G401 (cell line): ENCODE data around the gene C3orf20. TPM values are rescaled to one million over a fixed set of nuclear protein-coding genes. Genes with fewer than 3 reads are reported as not detected.

Experiments used
- DNase-seq: peaks from one replicate; pipeline ENCODE4 v3.0.0-alpha.2; 2015; ENCODE audit warnings: low spot score
- in situ Hi-C: cut with HindIII; loops from 2 replicates; pipeline ENCODE4 v1.10.0; 2016; ENCODE audit warnings: low sequenced_read_pairs, mixed read lengths
- total RNA-seq: library from RNA; depleted of rRNA; stranded (reverse); fragments of >200 nt; shearing (Covaris generic); gene quantifications from 2 replicates; pipeline ENCODE4 v1.2.3, GENCODE V29; 2014

C3orf20 gene
- total RNA-seq, 1 experiment from 2014 or later = not detected

DNA sequence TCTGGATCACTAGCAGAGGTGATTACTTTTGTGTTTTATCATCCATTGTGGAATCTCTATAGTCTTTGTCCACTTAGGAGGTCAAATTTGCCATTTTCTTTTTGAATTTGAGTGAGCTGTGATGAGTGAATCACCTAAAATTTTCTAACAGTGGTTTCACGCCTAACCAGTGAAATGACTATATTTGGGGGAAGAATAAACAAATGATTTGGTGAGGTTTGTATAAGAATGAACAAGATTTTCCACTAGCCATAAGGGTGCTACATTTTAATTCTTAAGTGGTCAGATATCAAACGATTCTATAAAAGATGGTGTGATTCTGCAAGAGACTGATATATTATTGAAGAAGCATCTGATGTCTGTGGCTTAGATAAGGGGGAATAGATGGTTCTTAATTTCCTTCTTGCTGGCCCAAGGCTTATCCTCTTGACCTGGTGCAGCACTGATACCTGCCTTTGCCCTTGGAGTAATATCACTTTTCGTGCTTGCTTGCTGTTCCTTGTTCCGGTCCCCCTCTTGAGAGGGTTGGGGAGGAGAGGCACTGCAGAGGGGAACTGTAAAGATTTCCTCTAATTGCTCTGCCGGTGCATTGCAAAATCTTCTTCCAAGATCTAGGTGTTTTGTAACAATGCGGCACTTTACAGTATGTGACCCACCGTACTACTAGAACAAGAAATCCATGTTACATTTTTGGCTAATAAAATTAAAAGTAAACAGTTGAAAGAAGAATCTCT, 14.5 kb downstream of the C3orf20 start:
- in situ Hi-C loops = no loop called here
- no peak for DNase-seq

DNA sequence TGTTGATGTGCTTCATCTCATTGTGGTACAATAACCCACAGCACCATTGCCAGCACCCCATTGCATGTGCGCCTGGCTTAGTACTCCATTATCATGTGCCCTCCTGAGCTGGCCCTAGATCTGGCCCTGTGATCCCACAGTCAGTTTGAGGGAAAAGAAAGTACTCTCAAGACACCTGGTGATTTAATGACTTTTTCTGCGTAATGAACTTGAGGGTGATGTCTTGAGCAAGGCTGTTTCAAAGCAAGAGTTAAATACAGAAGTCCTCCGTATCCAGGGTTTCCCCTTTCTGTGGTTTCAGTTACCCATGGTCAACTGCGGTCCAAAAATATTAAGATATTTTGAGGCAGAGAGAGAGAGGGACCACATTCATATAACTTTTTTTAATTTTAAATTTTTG, 16.3 kb downstream of the C3orf20 start:
- DNase-seq = no peak
- in situ Hi-C loops = no loop called here

DNA sequence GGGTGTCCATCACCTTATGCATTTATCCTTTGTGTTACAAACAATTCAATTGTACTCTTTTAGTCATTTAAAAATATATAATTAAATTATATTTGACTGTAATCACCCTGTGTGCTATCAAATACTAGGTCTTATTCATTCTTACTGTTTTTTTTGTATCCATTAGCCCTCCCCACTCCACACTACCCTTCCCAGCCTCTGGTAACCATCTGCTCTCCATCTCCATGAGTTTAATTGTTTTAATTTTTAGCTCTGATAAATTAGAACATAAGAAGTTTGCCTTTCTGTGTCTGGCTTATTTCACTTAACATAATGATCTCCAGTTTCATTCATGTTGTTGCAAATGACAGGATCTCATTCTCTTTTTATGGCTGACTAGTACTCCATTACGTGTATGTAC, 16.8 kb downstream of the C3orf20 start:
- no peak for DNase-seq
- in situ Hi-C loops = no loop called here

DNA sequence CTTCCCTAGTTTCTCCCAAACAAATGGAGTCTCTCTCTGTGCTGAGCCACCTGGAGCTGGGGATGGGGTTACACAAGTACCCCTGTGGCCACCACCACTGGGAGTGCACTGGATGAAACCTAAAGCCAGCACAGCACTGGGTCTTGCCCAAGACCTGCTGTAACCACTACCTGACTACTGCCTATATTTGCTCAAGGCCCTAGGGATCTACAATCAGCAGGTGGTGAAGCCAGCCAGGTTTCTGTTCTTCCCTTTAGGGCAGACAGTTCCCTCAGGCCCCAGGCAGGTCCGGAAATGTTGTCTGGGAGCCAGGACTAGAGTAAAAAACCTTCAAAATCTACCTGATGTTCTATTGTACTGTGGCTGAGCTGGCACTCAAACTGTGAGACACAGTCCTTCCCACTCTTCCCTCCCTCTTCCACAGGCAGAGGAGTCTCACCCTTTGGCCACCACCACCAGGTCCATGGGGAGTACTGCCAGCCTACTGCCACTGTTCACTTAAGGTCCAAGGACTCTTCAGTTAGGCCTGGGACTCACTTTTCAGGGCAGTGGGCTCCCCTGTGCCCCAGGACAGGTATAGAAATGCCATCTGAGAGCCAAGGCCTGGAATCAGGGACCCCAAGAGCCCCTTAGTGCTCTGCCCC, 23.8 kb downstream of the C3orf20 start:
- DNase-seq = no peak
- in situ Hi-C loops = no loop called here

DNA sequence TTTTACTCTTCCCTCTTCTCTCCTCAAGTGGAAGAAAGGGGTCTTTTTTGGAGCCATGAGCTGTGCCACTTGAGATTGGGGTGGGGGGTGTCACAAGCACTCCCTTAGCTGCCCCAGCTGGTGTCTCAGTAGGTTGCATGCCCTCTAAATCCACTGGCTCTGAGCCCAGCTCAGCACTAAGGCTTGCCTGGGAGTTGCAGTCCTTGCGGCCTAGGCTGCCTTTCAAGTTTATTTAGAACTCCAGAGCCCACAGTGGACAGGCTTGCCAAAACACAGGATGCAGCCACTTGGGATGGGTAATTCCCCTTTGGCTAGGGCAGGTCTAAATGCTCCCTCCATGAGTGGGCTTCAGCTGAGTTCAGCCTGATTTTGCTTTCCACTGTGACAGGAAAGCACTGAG, 24.7 kb downstream of the C3orf20 start:
- in situ Hi-C loops = no loop called here
- no peak for DNase-seq

DNA sequence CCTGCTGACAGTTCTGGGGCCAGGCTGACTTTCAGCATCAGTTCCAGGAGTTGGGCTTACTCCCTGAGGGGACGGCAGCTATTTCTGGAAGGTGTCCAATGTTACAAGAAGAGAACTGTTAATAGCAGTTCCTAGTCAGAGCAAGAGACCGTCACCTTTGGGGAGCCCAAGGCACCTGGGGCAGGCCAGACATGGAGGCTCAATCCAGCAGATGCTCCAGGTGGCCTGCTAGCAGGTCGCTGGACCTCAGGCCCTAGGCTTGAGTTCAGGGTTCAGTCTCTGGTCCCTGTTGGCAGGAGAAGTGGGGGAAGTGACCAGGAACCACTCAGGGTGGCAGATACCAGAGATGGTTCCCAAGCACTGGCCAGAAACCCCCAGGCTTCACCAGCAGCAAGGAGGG, 25.9 kb downstream of the C3orf20 start:
- in situ Hi-C loops = no loop called here
- DNase-seq = no peak

DNA sequence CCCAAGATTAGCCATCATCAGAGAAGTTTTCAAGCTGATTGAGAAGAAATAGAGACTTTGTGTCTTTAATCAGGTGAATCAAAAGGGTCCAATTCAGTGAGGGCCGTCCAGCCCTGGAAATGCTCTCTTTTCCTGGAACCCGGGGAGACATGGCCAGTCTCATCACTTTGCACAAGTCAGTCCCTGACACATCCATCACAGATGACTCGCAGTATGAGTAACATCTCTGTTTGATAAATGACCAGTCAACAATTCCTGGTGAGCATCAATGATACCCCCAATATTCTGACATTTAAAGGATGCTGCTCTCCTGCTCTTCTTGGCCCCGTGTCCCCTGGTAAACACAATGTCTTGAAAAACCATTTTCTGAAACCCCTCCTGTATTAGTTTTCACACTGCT, 26.7 kb downstream of the C3orf20 start:
- DNase-seq = no peak
- in situ Hi-C loops = no loop called here

DNA sequence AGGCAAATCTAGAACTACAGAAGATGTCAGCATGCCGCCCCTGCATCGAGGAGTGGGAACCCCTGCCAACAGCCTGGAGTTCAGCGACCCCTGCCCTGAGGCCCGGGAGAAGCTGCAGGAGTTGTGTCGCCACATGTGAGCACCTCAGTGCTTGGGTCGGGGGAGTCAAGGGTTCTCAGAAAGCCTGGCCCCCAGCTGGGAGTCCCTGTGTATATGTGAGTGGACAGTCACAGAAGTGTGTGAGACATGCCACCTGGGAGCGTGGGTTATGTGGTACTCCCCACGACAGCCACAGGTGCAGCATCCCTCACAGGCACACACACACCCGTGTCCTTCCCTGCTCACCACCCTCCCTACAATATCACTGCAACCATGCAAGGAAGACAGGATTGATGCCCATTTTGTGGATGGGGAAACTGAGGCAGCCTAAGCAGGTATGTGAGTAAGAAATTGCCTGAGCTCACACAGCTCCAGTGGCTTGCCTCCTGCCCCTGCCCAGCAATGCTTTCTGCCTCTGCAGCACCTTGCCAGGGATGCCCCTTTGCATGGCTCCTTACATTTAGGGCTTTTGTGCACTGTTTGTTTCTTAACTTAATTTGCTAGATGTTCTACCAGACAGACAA, 28.3 kb downstream of the C3orf20 start:
- in situ Hi-C loops = no loop called here
- no peak for DNase-seq

DNA sequence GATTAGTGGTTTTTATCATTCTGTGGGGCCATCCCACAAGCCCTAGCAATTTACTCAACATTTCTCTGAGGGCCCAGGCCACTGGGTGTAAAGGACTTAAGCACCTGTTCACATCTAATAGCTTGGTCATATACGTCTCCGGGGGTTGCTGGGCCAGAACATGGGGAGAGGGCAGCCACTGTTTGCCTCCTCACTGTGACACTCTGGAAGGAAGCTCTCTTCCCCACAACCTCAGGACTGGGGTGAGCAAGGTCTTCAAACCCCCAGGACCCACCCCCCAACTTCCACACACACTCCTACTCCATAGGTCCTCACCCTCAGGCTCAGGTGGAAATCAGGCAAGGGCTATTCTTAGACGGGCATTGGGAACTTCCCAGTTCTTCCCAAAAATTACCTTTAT, 28.9 kb downstream of the C3orf20 start:
- no peak for DNase-seq
- in situ Hi-C loops = no loop called here

DNA sequence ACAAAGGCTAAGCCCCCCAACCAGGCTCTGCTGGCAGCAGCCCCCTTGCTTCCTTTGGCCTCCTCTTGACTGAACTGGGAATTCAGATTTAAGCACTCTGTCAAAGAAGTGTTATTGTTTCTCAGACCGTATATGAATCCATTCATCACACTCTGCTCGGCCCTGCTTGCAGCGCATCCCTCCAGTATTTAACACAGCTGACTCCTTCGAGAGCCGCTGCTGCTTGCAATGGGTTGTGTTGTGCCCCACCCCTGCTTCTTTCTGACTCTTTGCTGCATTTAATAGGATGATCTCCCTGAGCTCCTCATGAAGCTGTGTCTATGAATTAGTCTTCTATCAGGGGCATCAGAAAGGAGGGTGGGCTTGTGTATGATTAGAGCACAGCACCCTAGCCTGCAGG, 31.2 kb downstream of the C3orf20 start:
- in situ Hi-C loops = no loop called here
- DNase-seq = no peak

DNA sequence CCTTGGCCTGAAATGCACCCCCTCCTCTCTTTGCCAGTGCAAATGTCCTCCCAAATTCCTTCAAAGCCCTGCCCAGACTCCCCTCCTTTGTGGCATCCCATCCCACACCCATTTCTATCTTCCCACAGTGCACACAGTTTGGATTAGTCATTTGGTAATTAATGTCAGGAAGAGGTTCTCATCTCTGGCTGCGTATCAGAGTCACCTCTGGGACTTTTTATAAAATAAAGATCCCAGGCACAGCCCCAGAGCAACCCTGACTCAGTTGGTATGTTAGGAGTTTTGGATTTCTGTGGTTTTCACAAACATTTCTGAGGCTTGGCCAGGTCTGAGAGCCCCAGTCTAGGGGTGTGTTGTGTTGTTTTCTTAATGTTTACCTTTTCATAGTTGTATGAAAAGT, 41.6 kb downstream of the C3orf20 start:
- no peak for DNase-seq
- in situ Hi-C loops = no loop called here

DNA sequence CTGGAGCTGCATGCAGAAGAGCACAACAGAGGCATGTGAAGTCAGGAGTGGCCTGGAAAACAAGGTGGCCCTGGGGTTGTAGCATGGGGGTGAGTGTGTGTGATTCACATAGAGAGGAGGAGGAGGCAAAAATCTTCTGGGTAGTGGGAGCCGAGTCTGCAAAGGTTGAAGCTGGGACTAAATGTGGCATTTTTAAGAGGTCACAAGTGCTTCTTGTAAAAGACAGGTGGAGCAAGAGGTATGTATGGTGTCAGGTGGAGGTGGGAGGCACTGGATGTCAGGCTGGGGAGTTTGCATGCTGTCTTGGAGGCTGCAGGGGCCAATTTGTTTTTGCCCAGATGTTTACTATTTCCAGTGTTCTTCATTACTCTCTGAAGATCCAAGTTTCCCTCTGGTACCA, 42.4 kb downstream of the C3orf20 start:
- in situ Hi-C loops = no loop called here
- no peak for DNase-seq

DNA sequence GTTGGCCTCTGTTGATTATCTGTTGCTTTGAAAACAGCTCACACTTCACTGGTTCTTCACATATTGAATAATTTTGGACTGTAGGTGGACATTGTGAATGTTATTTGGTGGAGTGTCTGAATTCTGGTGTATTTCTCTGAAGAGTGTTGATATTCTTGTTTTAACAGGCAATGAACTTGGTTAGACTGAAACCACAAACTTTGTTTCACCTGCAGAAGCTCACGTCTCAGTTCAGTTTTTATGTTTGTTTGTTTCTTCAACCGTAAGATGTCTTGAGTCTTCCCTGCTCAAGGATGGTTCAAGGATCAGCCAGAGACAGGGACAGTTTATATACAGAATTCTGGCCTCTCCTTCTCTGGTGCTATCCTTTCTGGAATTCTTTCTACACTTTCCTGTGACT, 43.6 kb downstream of the C3orf20 start:
- in situ Hi-C loops = no loop called here
- no peak for DNase-seq

DNA sequence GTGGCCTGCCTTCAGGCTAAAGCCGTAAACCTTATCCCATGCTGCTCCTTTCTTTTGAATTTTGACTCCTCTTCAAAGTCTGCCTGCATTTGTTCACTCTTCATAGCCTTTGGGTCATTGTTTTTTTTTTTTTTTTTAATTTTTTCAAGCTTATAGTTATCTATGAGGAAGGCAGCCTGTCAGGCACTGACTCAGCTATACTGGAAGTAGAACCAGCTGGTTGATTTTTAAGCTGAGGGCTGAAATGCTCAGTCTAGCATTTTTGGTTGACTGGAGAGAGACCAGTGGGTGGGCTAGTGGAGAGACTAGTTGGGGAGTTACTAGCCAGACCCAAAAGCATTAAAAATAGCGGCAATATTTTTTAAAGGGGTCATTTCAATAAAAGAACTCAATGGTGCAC, 44.1 kb downstream of the C3orf20 start:
- in situ Hi-C loops = no loop called here
- DNase-seq = no peak

DNA sequence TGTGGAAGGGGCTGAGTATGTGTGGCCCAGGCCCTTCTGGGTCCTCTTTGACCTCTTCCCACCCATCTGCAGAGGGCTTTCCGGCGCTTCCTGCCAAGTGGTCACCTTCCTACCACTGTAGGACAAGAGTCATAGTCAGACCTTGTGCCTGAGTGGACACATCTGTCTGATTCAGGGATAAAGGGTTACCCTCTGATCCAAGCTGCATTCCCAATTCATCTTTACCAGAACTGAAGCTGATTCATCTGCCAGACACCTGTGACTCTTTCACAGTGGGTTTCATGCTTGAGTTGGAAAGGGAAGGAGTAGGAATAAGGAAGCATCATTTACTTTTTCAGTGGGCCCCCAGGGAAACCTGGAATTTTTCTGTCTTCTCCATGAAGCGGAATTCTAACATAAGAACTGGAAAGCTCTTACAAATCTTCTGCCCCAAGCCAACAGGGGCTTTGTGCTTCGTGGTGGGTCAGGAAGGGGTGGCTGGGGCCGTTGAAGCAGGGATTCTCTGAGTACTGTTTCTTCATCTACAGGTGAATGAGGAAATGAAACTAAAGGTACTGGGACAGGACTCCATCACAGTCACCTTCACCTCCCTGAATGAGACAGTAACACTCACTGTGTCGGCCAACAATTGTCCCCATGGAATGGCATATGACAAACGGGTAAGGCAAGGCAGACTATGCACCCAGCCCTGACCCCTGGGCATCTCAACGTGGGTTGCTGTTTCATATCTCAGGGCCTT, 46.4 kb downstream of the C3orf20 start:
- DNase-seq = no peak

DNA sequence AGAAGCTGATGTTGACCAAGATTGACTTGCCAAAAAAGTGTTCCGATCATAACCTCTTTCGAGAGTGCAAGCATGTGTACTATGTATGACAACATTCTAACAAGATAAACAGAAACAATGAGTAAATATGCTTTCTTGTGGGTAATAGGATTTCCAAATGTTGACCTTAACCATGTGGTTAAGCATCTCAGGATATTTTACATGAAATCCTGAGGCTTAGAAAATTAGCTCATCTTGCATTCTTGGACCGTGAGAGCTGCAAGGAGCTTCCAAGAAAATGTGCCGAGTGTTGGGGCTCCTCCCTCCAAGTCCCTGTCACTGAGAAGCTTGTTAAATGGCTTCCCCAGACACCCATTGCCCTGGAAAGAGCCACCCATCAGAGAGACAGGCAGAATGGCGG, 50.1 kb downstream of the C3orf20 start:
- in situ Hi-C loops = loop anchor here (10.0 kb wide), 1 partner anchor 100 kb away; no protein-coding TSS in a partner anchor
- DNase-seq = no peak

More for the DNA sequence above, 46.4 kb downstream of the C3orf20 start:
- in situ Hi-C loops = loop anchor here (10.0 kb wide), 1 partner anchor 104 kb away; no protein-coding TSS in a partner anchor

DNA sequence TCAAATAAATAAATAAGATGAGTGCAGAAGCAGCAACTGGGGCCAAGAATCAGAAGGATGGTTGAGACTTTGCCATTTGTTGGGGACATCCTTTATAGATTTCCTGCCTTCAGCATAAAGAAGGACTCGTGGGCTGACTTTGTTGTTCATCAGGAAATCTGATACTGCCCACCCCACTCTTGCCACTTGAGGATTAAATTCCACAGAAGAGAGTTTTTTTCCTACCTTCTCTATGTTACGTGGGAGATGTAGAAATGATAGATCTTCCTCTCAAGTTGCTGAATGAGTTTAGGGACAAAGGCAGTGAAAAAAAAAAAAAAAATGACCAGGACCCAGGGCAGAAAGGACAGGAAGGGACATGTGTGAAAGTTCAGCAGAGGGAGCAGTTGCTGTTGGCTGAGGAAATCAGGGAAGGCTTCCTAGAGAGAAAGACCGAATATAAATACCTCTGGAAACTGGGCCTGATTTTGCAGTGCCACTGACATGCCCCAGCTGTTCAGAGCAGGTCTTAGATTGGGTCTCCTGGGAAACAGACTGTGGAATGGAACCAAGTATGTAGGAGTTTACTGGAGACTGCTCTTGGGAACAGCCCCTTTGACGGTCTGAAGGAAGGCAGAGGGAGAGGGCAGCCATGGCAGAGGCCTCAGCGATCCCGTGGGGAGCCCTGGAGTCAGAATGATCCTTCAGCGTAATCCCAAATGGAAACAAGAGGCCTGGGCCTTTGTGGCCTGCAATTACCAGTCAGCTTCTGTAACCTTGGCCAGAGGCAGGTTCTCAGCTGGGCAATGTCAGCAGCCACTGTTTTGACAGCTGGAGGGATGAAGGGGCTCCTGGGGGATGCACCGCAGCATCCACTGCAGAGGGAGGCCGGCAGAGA, 50.9 kb downstream of the C3orf20 start:
- DNase-seq = no peak
- in situ Hi-C loops = loop anchor here (10.0 kb wide), 1 partner anchor 99 kb away; no protein-coding TSS in a partner anchor

DNA sequence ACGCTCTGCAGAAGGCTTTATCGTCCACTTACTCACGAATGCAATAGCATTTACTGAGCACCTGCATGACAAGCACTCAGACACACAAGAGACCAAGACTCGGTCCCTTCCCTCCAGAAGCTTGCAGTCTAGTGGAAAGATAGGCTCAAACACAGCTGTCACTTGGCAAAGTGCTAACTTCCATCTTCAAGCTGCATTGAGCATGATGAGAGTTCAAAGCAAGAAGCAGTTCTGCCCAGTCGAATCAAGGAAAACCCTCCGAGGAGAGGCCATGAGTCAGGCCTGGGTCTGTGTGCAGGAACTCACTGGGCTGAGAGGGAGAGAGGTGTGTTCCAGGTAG, 51.5 kb downstream of the C3orf20 start:
- no peak for DNase-seq
- in situ Hi-C loops = loop anchor here (10.0 kb wide), 1 partner anchor 98 kb away; no protein-coding TSS in a partner anchor

DNA sequence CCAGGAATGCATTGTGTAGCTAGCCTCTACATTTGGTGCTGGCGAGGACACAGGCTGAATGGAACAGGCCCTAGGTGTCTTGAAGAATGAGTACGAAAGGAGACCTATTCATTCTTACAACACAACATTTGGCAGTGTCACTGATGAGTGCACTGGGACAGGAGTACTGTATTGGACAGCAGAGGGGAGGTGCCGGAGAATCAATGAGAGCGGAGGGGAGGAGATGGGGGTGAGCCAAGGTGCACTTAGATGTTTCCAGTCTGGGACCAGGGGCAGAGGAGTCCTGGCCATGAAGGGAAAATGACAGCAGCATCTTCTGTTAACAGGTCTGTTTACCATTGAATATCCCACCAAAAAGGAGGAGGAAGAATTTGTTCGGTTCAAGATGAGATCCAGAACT, 53.2 kb downstream of the C3orf20 start:
- in situ Hi-C loops = loop anchor here (10.0 kb wide), 1 partner anchor 97 kb away; no protein-coding TSS in a partner anchor
- DNase-seq = no peak
